HPDE6-E6E7 (cell line): ENCODE results near the gene NFYC.

Experiments
- DNase-seq: peaks from one replicate; pipeline ENCODE4 v3.0.0; 2011; ENCODE audit warnings: missing footprints; ENCODE audit errors: extremely low spot score

Gene NFYC

DNA sequence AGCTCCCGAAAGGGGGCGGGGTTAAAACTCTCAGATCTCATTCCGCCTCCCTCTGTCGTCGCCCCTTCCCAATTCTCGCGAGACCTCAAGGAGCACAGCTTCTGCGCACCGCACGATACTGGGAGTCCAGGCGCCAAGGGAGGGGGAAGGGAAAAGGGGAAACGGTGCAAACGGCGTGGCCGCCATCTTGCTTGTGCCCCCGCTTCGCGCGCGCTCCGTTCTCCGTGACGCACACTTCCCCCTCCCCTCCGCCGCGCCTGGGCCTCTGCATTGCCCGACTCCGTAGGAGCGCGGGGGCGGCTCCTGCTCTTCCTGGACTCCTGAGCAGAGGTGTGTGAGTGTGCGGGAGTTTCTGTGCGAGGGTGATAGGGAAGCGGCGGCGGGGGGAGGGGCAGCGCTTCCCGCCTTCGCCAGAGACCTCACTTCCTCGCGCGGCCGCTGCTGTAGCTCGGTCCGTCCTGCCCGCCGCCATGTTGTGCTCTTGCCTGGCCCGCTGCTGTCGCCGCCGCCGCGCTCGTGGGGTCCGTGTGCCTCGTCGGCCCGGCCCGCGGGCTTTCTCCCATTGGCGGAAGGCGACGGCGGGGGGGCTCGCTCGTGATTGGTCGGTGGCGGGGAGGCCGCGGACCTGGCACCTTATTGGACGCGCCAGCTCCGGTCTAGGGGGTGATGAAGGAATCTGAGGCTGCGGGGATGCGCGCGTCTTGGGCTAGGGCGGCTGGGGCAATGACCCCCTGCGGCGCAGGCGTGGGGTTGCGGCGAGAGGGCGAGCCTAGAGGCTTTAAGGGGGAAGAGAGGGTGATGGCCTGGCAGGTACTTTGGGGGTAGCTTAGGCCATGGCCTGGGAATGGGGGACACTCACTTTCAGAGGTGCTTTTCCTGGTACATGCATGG is at the start of gene NFYC:
NFYC (plus strand) TSS at position 167 of the 891 bp plus-strand sequence. CDS start 47,140 bp downstream, outside the sequence.
- peak; percentile 97 for DNase-seq

DNA sequence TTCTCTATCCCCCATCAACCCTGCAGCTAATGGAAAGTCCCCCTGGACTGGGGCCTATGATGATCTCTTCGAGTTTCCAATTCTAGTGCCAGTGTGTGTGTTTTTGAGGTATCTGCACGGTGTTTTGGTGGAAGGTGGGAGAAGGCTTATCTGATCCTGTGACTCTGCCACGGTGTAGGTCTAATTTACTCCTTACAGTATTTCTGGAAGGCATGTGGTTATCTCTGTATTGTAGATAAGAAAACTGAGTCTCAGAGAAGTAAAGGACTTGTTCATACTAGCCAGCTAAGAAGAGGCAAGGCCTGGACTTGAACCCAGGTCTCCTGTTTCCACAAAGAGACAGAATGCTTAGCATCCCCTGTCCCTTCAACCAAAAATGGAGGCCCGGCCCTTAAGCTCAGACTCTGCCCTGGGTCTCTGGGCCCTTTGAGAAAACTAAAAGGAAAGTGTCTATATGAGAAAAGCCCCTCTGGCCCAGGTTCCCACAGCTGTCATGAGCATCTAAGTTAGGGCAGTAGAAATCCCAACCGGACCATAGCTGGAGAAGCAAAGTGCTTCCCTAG is 46.3 kb upstream of the NFYC start:
- no peak for DNase-seq

DNA sequence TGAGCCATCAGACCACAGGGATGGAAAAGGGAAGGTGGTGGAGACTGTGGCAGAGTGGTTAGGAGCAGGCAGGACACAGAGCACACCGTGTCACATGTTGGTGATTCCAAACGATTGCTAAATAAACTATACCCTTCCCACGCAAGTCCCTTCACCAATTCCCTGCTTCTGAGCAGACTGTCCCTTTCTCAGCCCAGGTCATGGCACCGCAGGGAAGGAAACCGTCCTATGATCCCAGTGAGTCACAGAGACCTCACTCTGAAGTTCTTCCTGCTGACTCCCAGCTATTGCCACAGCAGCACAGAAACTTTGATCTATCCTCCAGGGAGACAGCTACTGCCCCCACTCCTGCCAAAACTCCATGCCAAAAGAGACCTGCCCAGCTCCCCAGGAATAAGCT is 45.2 kb upstream of the NFYC start:
- DNase-seq, result peak; percentile 66

DNA sequence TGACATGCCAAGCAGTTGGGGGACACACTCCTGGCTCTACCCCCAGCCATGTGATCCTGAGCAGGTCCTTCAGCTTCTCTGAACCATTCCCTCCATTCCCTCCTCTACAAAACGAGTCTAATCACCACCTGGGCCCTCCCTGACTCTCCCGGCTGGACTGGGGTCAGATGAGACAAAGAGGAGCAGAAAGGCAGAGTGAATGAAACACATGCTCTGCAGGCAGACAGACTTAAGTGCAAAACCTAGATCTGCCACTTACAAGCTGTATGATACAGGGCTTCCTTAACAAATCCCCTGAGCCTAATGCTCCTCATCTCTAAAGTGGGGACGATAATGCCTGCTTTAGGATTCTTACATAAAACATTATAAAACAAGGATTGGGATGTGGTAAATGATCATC is 43.3 kb upstream of the NFYC start:
- no peak for DNase-seq

DNA sequence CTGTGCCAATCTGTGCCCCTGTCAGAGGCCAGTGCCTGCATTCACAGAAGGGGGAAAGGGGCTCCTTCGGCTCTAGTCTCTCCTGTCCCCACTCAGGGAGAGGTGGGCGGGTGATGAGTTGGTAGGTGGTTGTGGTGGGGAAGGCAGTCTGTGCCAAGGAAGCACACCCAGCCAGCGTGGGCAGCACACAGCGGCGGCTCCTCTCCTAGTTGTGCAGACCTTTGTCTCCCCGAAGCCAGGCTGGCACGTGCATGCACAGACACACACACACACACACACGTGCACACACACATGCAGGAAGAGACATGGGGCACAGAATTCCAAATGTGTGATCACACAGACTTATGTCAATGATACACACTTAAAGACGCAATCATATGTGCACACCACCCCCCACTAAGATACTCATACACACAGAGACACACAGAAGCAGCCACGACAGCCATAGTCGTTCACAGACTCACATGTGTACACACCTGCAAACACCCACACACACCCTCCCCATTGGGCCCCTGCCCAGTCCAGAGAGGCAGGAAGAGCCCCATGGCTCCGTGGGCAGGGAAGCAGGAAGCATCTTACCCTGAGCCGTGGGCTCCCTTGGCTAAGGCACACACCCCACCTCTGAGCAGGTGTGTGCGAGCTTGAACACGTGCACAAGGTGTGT is 42.4 kb upstream of the NFYC start:
- no peak for DNase-seq

DNA sequence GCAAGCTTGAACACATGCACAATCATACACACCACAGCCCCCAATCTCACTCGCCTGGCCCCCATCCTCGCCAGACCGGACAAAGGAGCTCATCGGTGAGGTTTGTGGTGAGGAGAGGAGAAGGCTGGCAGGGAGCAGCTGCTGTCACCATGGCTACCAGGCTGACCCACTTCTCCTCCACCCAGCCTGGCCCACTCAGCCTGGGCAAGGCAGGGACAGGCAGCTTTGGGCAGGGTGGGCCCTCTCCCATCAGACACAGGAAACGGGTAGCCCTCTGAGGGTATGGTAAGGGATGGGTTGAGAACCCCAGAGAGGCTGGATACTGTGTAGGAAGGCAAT is 41.9 kb upstream of the NFYC start:
- DNase-seq, result no peak

DNA sequence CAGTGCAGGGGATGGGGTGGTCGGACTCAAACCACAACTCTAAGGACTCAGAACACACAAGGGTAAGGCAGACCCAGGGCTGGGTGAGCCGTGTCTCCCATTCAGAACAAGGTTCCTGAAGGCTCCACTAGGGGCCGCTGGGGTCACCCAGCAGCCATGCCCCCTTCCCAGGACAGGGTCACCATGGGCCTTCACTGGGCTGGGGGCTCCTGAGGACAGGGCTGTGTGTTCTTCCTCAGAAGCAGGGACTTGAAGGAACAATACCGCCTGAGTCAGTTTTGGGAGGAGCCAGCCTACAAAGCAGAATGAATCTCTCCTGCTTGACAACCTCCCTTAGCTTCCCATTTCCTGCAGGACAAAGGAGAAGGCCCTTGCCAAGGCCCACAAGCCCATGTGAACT is 41.4 kb upstream of the NFYC start:
- DNase-seq, result no peak

DNA sequence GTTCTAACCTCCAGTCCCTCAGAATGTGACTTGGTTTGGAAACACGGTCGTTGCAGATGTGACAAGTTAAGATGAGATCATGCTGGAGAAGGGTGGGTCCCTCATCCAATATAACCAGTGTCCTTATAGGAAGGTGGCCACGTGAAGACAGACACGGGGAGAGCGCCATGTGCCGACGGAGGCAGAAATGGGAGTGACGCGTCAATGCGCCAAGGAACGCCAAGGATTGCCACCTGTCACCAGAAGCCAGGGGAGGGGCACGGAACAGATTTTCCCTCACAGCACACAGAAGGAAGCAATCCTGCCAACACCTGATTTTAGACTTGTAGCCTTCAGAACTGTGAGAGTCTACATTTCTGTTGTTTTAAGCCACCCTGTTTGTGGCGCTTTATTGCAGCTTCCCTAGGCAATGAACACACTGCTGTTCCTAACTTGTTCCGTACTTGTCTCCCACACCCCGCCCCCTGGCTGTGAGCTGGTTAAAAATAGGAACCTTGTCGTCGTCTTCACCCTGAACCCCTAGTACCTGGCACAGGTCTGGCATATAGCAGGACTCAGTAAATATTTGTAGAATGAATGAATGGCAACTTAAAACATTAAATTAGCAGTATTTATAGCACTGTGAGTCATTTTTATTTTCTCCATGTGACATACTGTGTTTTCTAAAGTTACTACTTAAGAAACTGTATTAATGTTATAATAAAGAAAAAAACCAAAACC is 40.2 kb upstream of the NFYC start:
- no peak for DNase-seq

DNA sequence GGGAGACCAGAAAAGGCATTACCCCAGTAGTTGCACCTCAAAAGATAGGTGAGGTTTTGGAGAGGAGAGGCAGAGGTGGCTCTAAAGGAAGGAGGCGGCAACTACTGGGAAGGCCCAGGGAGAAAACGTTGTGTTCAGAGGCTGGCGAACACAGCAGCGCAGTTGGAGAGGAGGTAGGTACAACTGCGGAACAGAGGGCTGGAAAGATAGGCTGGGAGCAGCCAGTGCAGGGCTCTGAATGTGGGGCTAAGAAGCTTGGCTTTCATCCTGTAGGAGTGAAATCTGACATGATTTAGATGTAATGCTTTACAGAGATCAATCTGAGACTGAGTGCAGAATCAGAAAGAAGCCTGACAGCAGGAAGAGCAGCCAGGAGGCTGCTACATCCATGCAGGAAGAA is 39.0 kb upstream of the NFYC start:
- no peak for DNase-seq

DNA sequence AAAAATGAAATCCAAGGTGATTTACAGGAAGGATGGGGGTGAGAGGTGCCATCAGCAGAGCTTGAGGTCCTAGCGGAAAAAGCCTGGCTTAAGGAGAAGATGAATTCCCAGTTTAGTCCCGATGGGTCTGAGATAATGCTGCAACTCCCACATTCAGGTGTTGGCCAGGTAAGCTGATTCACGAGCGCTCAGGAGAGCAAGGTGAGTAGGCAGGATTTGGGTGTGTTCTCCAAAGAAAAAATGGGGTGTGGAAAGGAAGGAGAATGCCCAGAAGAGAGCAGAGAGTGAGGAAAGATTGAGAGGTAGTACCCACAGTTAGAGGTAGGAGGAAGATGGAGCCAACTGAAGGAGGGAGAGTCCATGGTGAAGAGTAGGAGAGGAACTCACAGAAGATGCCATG is 38.5 kb upstream of the NFYC start:
- peak; percentile 48 for DNase-seq

DNA sequence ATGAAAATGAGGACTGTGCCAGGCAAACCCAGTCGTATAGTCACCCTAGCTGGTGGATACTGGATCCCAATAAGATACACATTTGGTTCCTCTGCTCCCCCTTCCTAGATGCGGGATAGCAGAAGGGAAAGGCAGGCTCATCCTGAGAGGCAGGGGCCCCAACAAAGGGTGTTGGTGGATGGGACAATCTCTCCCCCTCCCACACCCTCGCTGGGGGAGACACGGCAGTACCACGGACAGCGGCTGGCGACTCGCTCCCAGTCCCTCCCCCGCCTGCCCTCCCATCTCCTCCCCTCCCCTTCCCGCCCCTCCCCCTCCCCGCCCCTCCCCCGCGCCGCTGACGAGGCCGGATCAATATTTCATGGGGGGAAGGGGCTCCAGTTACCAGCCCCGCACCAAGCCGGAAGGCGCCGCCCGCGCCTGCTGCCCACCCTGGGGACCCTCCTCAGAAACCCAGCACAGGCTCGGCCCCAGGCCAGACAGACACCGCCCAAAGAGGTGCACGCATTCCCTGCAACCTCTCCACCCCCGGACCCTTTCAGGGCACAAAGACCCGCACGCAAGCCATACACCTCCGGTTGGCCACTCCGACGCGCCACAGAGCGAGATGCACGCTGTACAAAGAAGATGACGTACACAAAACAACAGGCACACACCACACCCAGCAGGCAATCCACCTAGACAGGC is 37.5 kb upstream of the NFYC start:
- DNase-seq, result no peak

DNA sequence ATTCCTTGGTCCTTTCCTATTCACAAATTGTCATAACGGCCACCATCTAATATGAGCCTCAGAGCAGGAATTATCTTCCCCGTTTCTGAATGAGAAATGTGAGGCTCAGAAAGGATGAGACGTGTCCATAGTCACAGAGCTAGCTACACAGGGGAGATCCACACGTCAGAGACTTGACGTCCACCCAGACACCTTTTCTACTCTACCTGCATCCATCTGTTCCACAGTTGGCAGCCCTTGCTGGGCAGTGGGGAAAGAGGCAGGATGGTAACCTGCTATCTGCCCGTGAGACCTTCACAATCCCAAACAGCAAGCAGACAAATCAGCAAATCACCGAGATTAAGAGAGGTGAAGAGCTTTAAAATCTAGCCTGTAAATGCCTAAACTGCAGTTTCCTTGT is 34.5 kb upstream of the NFYC start:
- no peak for DNase-seq

DNA sequence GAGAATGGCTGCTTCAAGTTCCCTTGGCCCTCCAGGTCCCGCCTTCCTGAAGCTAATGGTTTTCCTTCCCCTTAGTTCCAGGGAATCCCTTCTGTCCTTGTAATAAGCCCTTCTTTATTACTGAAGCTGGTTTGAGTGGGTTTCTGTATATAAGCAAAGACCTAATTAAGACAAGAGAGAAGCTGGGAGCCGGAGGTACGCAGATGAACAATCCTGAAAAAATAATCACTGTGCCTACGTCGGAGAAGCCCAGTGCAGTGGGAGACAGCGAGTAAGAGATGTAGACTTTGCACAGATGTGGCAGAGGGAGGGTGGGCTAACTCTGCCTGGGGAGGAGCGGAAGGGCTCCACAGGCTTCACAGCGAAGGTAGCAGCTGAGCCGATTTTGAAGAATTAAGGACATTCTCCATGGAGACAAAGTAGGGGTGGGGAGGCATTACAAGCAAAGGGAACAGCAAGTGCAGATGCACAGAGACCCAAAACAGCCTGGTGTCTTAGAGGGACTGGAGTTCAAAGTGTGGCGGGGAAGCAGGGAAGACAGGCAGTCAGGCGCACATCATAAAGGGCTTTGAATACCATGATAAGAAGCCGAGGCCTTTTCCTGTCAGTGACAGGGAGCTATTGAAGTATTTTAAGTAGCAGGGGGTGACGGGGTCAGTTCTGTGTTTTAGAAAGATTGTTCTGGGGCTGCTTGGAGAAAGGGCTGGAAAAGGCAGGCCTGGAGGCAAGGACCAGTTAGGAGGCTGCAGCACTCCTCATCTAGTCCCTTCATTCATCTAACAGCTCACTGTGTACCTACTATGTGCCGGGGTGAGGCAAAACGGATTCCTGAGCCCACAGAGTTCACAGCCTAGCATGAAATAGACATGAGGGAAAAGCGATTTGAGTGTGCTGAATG is 32.5 kb upstream of the NFYC start:
- DNase-seq, result no peak

DNA sequence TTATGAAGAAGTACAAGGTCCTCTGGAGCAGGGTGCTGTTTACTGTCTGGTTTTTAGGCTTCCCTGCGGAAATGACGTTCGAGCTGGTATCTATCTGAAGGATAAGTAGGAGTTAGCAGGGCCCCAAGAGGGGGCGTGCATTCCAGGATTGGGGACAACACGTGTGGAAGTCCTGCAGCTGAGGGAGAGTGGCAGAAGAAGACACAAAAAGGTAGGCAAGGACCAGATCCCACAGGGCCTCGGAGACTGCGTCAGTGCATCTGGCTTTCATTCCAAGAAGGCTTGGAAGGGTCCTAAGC is 31.9 kb upstream of the NFYC start:
- DNase-seq, result no peak

DNA sequence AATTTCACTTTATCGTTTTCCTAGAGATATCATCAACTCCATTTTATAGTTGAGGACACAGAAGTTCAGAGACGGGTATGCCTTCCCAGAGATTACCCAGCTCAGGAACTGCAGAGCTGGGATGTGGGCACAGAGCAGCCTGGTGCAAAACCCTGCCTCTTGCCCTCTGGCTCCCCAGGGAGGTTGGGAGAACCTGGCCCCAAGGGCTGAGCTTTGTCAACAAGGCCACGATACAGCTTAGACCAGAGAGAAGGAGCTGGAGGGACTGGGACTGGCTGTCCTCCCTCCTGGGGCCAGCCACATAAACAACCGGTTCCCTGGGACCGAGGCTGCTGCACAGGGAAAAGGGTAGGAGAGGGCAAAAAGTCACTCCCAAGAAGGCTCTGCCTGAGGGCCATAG is 29.8 kb upstream of the NFYC start:
- no peak for DNase-seq

DNA sequence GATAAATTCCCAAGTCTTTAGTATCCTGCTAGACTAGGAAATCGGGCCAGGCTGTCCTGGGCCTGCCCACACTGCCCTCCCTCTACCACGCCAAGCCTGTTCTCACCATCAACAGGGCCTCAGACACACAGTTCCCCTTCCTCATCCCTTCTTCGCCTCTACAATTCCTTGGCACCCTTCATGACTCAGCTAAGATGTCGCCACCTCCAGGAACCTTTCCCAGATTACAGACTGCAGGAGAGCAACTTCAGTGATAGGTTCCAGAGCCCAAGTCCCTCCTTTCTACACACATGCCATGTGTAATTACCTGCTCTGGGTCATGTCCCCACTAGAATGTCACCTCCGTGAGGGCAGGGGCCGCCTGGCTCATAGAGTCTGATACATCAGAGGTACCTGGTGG is 29.4 kb upstream of the NFYC start:
- DNase-seq, result no peak

DNA sequence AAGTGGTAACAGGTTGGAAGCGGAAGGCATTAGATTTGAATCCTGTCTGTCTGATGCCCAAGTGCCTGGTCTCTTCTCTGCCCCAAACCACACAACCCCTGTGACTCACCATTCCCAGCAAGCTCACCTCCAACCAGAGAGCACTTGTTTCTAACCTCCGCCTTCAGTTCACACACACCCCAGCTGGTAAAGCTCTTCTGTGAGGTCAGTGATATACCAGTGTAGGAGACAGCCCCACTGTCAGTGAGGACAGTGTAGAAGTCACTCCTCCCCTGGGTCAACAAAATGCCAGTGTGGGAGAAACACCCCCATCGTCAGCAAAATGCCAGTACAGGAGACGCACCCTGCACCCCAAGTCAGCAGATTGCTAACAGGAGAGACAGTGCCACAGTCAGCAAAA is 28.6 kb upstream of the NFYC start:
- DNase-seq, result peak; percentile 62

DNA sequence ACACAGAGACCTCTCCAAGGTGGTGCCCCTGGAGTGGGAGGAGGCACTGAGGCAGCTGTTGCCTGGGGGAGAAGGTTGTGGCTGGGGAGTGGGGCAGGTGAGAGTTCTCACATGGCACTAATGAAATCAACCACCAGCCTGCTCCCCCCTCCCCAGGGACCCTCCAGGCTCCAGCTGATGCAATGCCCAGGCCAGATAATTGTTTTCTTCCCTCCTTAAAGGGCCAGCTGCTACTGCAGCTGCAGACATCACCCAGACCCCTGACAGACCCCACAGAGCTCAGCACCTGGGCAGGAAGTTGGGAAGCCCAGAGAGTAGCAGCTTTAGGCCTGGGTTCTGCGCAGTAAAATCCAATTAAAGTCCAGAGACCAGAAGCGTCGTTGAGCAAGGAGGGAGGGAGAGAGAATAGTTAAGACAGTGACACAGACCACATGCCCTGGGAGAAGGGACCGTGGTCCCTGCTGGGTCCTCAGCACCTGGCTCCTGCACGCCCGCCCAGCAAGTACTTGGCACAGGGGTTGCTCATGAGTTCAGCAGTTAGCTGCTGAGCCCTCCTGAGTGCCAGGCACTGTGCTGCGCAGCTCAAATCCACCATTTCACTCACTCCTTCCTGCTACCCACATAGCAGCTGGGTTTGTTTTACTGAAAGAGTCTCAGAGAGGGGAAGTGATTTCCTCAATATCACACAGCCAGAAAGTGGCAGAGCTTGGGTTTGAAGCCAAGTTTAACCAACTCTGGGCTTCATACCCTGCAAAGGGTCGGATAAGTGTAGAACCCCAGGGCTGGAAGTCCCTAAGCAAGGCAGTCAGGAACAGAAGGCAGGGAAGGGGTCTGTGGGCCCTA is 28.0 kb upstream of the NFYC start:
- DNase-seq, result no peak

DNA sequence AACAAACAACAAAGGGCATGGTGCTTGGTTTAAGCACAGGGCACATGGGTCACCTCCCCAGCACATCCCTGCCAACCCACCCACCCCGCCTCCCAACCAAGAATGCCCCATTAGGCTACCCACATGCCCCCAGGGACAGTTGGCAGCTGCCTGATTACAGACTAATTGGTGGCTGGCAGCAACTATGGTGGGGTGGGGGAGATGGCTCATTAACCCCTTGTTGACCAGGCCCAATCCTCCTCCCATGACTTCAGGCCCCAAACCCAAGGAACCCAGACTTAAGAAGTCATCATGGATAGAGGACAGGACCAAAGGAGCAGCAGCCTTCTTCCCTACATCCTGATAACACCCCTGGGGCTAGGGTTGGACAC is 27.4 kb upstream of the NFYC start:
- DNase-seq, result no peak

DNA sequence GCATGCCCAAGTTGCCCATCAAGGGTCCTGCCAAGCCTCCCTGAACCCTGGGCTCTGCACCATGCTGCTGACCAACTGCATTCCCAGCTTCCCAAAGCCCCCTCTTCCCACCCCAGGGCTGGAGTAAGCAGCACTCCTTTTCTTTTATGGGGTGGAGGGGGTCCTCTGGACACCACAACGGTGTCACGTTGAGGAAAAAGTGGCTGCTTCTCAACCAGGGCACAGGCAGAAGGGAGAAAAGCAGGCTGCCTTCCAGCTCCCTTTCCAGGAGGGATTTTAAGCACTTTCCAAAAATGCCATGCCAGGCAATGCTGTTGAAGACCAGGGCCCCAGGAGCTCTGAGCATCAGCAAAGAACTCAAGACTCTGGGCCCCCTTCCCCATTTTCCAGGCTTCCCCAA is 26.7 kb upstream of the NFYC start:
- no peak for DNase-seq
